ENCODE data around the gene EPHA8.

EPHA8 gene

GRCh38 chr1:22528451-22528850 is 34.8 kb upstream of the EPHA8 start:
- peaks cover 8% of the 10 kb centered on the region for H3K36me3 ChIP-seq (ENCODE audit: low read depth)
- H3K4me1 ChIP-seq (ENCODE audit: insufficient read depth, poor library complexity, severe bottlenecking): no peaks in the 10 kb centered on the region
- no peak overlapping the region for H3K4me3 ChIP-seq (ENCODE audit: severe bottlenecking)
- peak; percentile 19 for DNase-seq (ENCODE audit: low spot score)
- TF ChIP-seq CTCF (IDR thresholded peaks at IDR 0.05; ENCODE audit: poor library complexity, severe bottlenecking): no peak
- H3K9me3 ChIP-seq (ENCODE audit: severe bottlenecking): no peaks in the 10 kb centered on the region
- H3K27ac ChIP-seq (ENCODE audit: poor library complexity, severe bottlenecking): no peak overlapping the region
- no peak for ATAC-seq (ENCODE audit: low read depth)
- H3K27me3 ChIP-seq (ENCODE audit: insufficient read depth, poor library complexity, severe bottlenecking): no peaks in the 10 kb centered on the region

GRCh38 chr1:22529901-22530621 is 33.2 kb upstream of the EPHA8 start:
- TF ChIP-seq CTCF (IDR thresholded peaks at IDR 0.05; ENCODE audit: poor library complexity, severe bottlenecking): no peak
- H3K4me1 ChIP-seq (ENCODE audit: insufficient read depth, poor library complexity, severe bottlenecking): no peaks in the 10 kb centered on the region
- no peaks in the 10 kb centered on the region for H3K36me3 ChIP-seq (ENCODE audit: low read depth)
- ATAC-seq (ENCODE audit: low read depth) (no peak), DNase-seq (ENCODE audit: low spot score) (no peak)
- H3K9me3 ChIP-seq (ENCODE audit: severe bottlenecking): no peaks in the 10 kb centered on the region
- no peaks in the 10 kb centered on the region for H3K27me3 ChIP-seq (ENCODE audit: insufficient read depth, poor library complexity, severe bottlenecking)
- H3K27ac ChIP-seq (ENCODE audit: poor library complexity, severe bottlenecking): no peak overlapping the region
- no peak overlapping the region for H3K4me3 ChIP-seq (ENCODE audit: severe bottlenecking)

- Histone ChIP-seq H3K4me1 (ENCODE audit: insufficient read depth, poor library complexity, severe bottlenecking) (no peaks in the 10 kb centered on the region), H3K9me3 (ENCODE audit: severe bottlenecking) (no peaks in the 10 kb centered on the region), H3K36me3 (ENCODE audit: low read depth) (no peaks in the 10 kb centered on the region), H3K4me3 (ENCODE audit: severe bottlenecking) (no peak overlapping the region), H3K27ac (ENCODE audit: poor library complexity, severe bottlenecking) (no peak overlapping the region), H3K27me3 (ENCODE audit: insufficient read depth, poor library complexity, severe bottlenecking) (no peaks in the 10 kb centered on the region)
- ATAC-seq (ENCODE audit: low read depth) (no peak), DNase-seq (ENCODE audit: low spot score) (no peak)
- no peak for TF ChIP-seq CTCF (IDR thresholded peaks at IDR 0.05; ENCODE audit: poor library complexity, severe bottlenecking)
These were observed 32.6 kb upstream of the EPHA8 start for GRCh38 chr1:22530715-22531114.

- TF ChIP-seq CTCF (IDR thresholded peaks at IDR 0.05; ENCODE audit: poor library complexity, severe bottlenecking): no peak
- no peak overlapping the region for H3K27ac ChIP-seq (ENCODE audit: poor library complexity, severe bottlenecking)
- DNase-seq (ENCODE audit: low spot score) (no peak), ATAC-seq (ENCODE audit: low read depth) (no peak)
- no peaks in the 10 kb centered on the region for H3K27me3 ChIP-seq (ENCODE audit: insufficient read depth, poor library complexity, severe bottlenecking)
- H3K9me3 ChIP-seq (ENCODE audit: severe bottlenecking): no peaks in the 10 kb centered on the region
- no peak overlapping the region for H3K4me3 ChIP-seq (ENCODE audit: severe bottlenecking)
- H3K36me3 ChIP-seq (ENCODE audit: low read depth): no peaks in the 10 kb centered on the region
- no peaks in the 10 kb centered on the region for H3K4me1 ChIP-seq (ENCODE audit: insufficient read depth, poor library complexity, severe bottlenecking)
These were observed 32.0 kb upstream of the EPHA8 start for GRCh38 chr1:22531251-22531650.

- Histone ChIP-seq H3K4me1 (ENCODE audit: insufficient read depth, poor library complexity, severe bottlenecking) (no peaks in the 10 kb centered on the region), H3K9me3 (ENCODE audit: severe bottlenecking) (no peaks in the 10 kb centered on the region), H3K36me3 (ENCODE audit: low read depth) (no peaks in the 10 kb centered on the region), H3K27ac (ENCODE audit: poor library complexity, severe bottlenecking) (no peak overlapping the region), H3K4me3 (ENCODE audit: severe bottlenecking) (no peak overlapping the region), H3K27me3 (ENCODE audit: insufficient read depth, poor library complexity, severe bottlenecking) (no peaks in the 10 kb centered on the region)
- ATAC-seq (ENCODE audit: low read depth) (no peak), DNase-seq (ENCODE audit: low spot score) (no peak)
- no peak for TF ChIP-seq CTCF (IDR thresholded peaks at IDR 0.05; ENCODE audit: poor library complexity, severe bottlenecking)
These were observed 29.9 kb upstream of the EPHA8 start for GRCh38 chr1:22533244-22533895.
